ENCODE data around the gene LRRC56. TPM values are rescaled to one million over a fixed set of nuclear protein-coding genes. Genes with fewer than 3 reads are reported as not detected.

The LRRC56 gene
- 2.6 to 2.9 TPM (median 2.7 TPM) in 3 replicates for total RNA-seq
- long read RNA-seq, partial matches to known transcripts = 0 of 2 reads
- long read RNA-seq, other reads (novel, unspliced or antisense) = 2 of 2 reads

GRCh38 chr11:536841-537621, at the start of gene LRRC56:
LRRC56 (plus strand) TSS chr11:537527; CDS start chr11:540685, 3,158 bp downstream.
- H3K9me3 Mint-ChIP-seq (ENCODE audit: low read depth) = no peaks in the 10 kb centered on the region
- H3K4me3 Mint-ChIP-seq (ENCODE audit: unreplicated experiment) = peak within 1 kb of the TSS; percentile 81
- no peaks in the 10 kb centered on the region for H3K27me3 Mint-ChIP-seq (ENCODE audit: low read depth)

GRCh38 chr11:487571-488021, 49.7 kb upstream of the LRRC56 start:
- no peak for TF ChIP-seq CTCF (IDR thresholded peaks at IDR 0.05)
- H3K4me3 Mint-ChIP-seq (ENCODE audit: unreplicated experiment) = no peak overlapping the region
- H3K27ac Mint-ChIP-seq (ENCODE audit: unreplicated experiment) = no peak overlapping the region
- peaks cover 3% of the 10 kb centered on the region for H3K9me3 Mint-ChIP-seq (ENCODE audit: low read depth)
- peaks cover 3% of the 10 kb centered on the region for H3K36me3 Mint-ChIP-seq (ENCODE audit: low read depth)
- H3K27me3 Mint-ChIP-seq (ENCODE audit: low read depth) = no peaks in the 10 kb centered on the region
- no peaks in the 10 kb centered on the region for H3K4me1 Mint-ChIP-seq (ENCODE audit: low read depth)
- no peak for DNase-seq (ENCODE audit: low spot score)

More at GRCh38 chr11:536841-537621, at the start of gene LRRC56:
- TF ChIP-seq CTCF (IDR thresholded peaks at IDR 0.05) = no peak
- Mint-ChIP-seq H3K27ac (ENCODE audit: unreplicated experiment) (no peak within 1 kb of the TSS), H3K4me1 (ENCODE audit: low read depth) (peaks cover 5% of the 10 kb centered on the region), H3K36me3 (ENCODE audit: low read depth) (no peaks in the 10 kb centered on the region)
- DNase-seq (ENCODE audit: low spot score) = peak; percentile 92

DNA sequence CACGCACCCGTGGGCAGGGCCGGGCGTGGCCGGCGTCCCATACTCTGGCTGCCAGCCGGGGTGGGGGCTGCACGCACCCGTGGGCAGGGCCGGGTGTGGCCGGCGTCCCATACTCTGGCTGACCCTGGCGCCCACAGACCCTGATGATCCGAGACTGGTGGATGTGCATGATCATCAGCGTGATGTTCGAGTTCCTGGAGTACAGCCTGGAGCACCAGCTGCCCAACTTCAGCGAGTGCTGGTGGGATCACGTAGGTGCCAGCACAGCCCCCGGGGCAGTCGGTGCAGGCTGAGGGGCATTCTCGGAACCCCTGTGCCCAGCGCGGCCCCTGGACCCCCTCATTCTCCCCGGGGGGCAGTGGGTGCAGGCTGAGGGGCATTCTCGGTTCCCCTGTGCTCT, 49.3 kb upstream of the LRRC56 start:
- peaks cover 3% of the 10 kb centered on the region for H3K9me3 Mint-ChIP-seq (ENCODE audit: low read depth)
- no peak for TF ChIP-seq CTCF (IDR thresholded peaks at IDR 0.05)
- peaks cover 3% of the 10 kb centered on the region for H3K36me3 Mint-ChIP-seq (ENCODE audit: low read depth)
- no peak overlapping the region for H3K4me3 Mint-ChIP-seq (ENCODE audit: unreplicated experiment)
- no peak for DNase-seq (ENCODE audit: low spot score)
- H3K4me1 Mint-ChIP-seq (ENCODE audit: low read depth) = no peaks in the 10 kb centered on the region
- H3K27me3 Mint-ChIP-seq (ENCODE audit: low read depth) = no peaks in the 10 kb centered on the region
- H3K27ac Mint-ChIP-seq (ENCODE audit: unreplicated experiment) = no peak overlapping the region

GRCh38 chr11:488579-488978, 48.7 kb upstream of the LRRC56 start:
- H3K36me3 Mint-ChIP-seq (ENCODE audit: low read depth) = peaks cover 1% of the 10 kb centered on the region
- no peak overlapping the region for H3K27ac Mint-ChIP-seq (ENCODE audit: unreplicated experiment)
- DNase-seq (ENCODE audit: low spot score) = no peak
- no peaks in the 10 kb centered on the region for H3K27me3 Mint-ChIP-seq (ENCODE audit: low read depth)
- no peaks in the 10 kb centered on the region for H3K4me1 Mint-ChIP-seq (ENCODE audit: low read depth)
- no peaks in the 10 kb centered on the region for H3K9me3 Mint-ChIP-seq (ENCODE audit: low read depth)
- no peak overlapping the region for H3K4me3 Mint-ChIP-seq (ENCODE audit: unreplicated experiment)
- TF ChIP-seq CTCF (IDR thresholded peaks at IDR 0.05) = no peak

DNA sequence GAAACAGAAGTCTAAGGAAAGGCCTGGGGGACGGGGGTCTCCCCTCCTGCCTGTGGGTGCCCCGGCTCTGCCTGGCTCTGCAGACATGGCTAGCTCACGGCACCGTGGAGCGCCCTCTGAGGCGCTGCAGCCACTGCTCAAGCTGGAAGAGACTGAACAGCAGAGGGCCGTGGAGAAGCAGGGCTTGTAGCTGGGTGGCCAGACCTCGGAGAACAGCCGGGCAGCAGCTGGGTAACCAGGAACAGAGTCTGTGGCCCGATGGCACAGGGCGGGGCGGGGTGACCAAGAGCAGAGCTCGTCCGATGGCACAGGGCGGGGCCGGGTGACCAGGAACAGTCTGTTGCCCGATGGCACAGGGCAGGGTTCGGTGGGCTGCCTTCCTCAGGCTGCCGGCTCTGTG, 48.3 kb upstream of the LRRC56 start:
- Mint-ChIP-seq H3K9me3 (ENCODE audit: low read depth) (no peaks in the 10 kb centered on the region), H3K4me1 (ENCODE audit: low read depth) (no peaks in the 10 kb centered on the region), H3K4me3 (ENCODE audit: unreplicated experiment) (no peak overlapping the region), H3K27me3 (ENCODE audit: low read depth) (no peaks in the 10 kb centered on the region), H3K27ac (ENCODE audit: unreplicated experiment) (no peak overlapping the region), H3K36me3 (ENCODE audit: low read depth) (peaks cover 1% of the 10 kb centered on the region)
- TF ChIP-seq CTCF (IDR thresholded peaks at IDR 0.05) = no peak
- DNase-seq (ENCODE audit: low spot score) = no peak

All from chondrocyte (in vitro differentiated cells).